ENCODE results near the gene PATL2.
"Not testable (repeated sequence)": the region's sequence is repeated elsewhere in the genome, so short reads cannot be mapped to it uniquely, and the experiment has no call there.

PATL2 gene

DNA sequence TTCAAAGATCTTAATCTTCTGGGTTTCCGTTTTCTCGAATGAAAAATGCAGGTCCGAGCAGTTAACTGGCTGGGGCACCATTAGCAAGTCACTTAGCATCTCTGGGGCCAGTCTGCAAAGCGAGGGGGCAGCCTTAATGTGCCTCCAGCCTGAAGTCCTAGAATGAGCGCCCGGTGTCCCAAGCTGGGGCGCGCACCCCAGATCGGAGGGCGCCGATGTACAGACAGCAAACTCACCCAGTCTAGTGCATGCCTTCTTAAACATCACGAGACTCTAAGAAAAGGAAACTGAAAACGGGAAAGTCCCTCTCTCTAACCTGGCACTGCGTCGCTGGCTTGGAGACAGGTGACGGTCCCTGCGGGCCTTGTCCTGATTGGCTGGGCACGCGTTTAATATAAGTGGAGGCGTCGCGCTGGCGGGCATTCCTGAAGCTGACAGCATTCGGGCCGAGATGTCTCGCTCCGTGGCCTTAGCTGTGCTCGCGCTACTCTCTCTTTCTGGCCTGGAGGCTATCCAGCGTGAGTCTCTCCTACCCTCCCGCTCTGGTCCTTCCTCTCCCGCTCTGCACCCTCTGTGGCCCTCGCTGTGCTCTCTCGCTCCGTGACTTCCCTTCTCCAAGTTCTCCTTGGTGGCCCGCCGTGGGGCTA lies at the start of gene PATL2, which contains the start of gene B2M:
TSS of gene PATL2 (minus strand) at position 228 of the 647 bp plus-strand sequence. CDS start 34,833 bp downstream, outside the sequence.
TSS of gene B2M (plus strand) at position 422 of the 647 bp plus-strand sequence. CDS start at position 452, 30 bp downstream.
- peaks cover 11 to 16% (median 14%) of the 10 kb centered on the region in 5 donors for H3K36me3 ChIP-seq (ENCODE audit: control insufficient read depth in 5 of 5, insufficient read depth in 5 of 5, low read length in 5 of 5)
- H3K9ac ChIP-seq (ENCODE audit: low read length in 5 of 5) = peak within 1 kb of the TSS; percentile 96 to 100 (median 100)
- peak within 1 kb of the TSS; percentile 96 to 99 (median 97) for H3K4me3 ChIP-seq (ENCODE audit: low read depth in 1 of 5, low read length in 5 of 5)
- H3K9me3 ChIP-seq (ENCODE audit: control insufficient read depth in 5 of 5, low read length in 5 of 5) = no peaks in the 10 kb centered on the region
- H3K27me3 ChIP-seq (ENCODE audit: control insufficient read depth in 5 of 5, insufficient read depth in 4 of 5, low read length in 5 of 5) = no peaks in the 10 kb centered on the region
- peak within 1 kb of the TSS; percentile 100 for H3K27ac ChIP-seq (ENCODE audit: low read depth, low read length)
- H3K4me1 ChIP-seq (ENCODE audit: control insufficient read depth in 5 of 5, insufficient read depth in 5 of 5, low read length in 5 of 5) = peaks cover 9 to 40% (median 24%) of the 10 kb centered on the region in 5 donors

DNA sequence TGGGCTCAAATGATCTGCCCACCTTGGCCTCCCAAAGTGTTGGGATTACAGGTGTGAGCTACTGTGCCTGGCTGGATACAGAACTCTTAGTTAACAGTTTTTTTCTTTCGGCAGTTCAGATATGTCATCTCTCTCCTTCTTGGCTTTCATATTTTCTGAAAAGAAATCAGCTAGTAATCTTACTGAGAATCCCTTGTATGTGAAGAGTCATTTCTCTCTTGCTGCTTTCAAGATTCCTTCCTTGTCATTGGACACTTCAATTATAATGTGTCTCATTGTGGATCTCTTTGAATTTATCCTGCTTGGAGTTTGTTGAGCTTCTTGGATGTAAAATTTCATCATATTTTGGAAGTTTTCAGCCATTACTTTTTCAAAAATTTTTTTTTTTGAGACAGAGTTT lies 42.2 kb upstream of the PATL2 start:
- Histone ChIP-seq H3K4me1 (ENCODE audit: control insufficient read depth in 5 of 5, insufficient read depth in 5 of 5, low read length in 5 of 5) (no peaks in the 10 kb centered on the region), H3K36me3 (ENCODE audit: control insufficient read depth in 5 of 5, insufficient read depth in 5 of 5, low read length in 5 of 5) (no peaks in the 10 kb centered on the region), H3K9ac (ENCODE audit: low read length in 5 of 5) (no peak overlapping the region), H3K9me3 (ENCODE audit: control insufficient read depth in 5 of 5, low read length in 5 of 5) (peaks cover 0 to 18% (median 8%) of the 10 kb centered on the region in 5 donors), H3K4me3 (ENCODE audit: low read depth in 1 of 5, low read length in 5 of 5) (no peak overlapping the region), H3K27me3 (ENCODE audit: control insufficient read depth in 5 of 5, insufficient read depth in 4 of 5, low read length in 5 of 5) (no peaks in the 10 kb centered on the region), H3K27ac (ENCODE audit: low read depth, low read length) (no peak overlapping the region)

DNA sequence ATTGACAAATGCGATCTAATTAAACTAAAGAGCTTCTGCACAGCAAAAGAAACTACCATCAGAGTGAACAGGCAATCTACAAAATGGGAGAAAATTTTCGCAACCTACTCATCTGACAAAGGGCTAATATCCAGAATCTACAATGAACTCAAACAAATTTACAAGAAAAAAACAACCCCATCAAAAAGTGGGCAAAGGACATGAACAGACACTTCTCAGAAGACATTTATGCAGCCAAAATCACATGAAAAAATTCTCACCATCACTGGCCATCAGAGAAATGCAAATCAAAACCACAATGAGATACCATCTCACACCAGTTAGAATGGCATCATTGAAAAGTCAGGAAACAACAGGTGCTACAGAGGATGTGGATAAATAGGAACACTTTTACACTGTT lies 32.3 kb upstream of the PATL2 start:
- not testable (repeated sequence) for H3K4me3 ChIP-seq (ENCODE audit: low read depth in 1 of 5, low read length in 5 of 5); H3K27me3 ChIP-seq (ENCODE audit: control insufficient read depth in 5 of 5, insufficient read depth in 4 of 5, low read length in 5 of 5); H3K4me1 ChIP-seq (ENCODE audit: control insufficient read depth in 5 of 5, insufficient read depth in 5 of 5, low read length in 5 of 5); H3K9me3 ChIP-seq (ENCODE audit: control insufficient read depth in 5 of 5, low read length in 5 of 5); H3K36me3 ChIP-seq (ENCODE audit: control insufficient read depth in 5 of 5, insufficient read depth in 5 of 5, low read length in 5 of 5); H3K27ac ChIP-seq (ENCODE audit: low read depth, low read length); H3K9ac ChIP-seq (ENCODE audit: low read length in 5 of 5)

DNA sequence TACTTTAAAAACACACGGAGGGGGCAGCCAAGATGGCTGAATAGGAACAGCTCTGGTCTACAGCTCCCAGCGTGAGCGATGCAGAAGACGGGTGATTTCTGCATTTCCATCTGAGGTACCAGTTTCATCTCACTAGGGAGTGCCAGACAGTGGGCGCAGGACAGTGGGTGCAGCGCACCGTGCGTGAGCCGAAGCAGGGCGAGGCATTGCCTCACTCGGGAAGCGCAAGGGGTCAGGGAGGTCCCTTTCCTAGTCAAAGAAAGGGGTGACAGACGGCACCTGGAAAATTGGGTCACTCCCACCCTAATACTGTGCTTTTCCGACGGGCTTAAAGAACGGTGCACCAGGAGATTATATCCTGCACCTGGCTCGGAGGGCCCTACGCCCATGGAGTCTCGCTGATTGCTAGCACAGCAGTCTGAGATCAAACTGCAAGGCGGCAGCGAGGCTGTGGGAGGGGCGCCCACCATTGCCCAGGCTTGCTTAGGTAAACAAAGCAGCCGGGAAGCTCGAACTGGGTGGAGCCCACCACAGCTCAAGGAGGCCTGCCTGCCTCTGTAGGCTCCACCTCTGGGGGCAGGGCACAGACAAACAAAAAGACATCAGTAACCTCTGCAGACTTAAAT lies 28.2 kb upstream of the PATL2 start:
- H3K9me3 ChIP-seq (ENCODE audit: control insufficient read depth in 5 of 5, low read length in 5 of 5); H3K27ac ChIP-seq (ENCODE audit: low read depth, low read length); H3K9ac ChIP-seq (ENCODE audit: low read length in 5 of 5); H3K27me3 ChIP-seq (ENCODE audit: control insufficient read depth in 5 of 5, insufficient read depth in 4 of 5, low read length in 5 of 5); H3K4me3 ChIP-seq (ENCODE audit: low read depth in 1 of 5, low read length in 5 of 5); H3K36me3 ChIP-seq (ENCODE audit: control insufficient read depth in 5 of 5, insufficient read depth in 5 of 5, low read length in 5 of 5): not testable (repeated sequence)
- H3K4me1 ChIP-seq (ENCODE audit: control insufficient read depth in 5 of 5, insufficient read depth in 5 of 5, low read length in 5 of 5) = peaks cover 0 to 16% (median 14%) of the 10 kb centered on the region in 5 donors

DNA sequence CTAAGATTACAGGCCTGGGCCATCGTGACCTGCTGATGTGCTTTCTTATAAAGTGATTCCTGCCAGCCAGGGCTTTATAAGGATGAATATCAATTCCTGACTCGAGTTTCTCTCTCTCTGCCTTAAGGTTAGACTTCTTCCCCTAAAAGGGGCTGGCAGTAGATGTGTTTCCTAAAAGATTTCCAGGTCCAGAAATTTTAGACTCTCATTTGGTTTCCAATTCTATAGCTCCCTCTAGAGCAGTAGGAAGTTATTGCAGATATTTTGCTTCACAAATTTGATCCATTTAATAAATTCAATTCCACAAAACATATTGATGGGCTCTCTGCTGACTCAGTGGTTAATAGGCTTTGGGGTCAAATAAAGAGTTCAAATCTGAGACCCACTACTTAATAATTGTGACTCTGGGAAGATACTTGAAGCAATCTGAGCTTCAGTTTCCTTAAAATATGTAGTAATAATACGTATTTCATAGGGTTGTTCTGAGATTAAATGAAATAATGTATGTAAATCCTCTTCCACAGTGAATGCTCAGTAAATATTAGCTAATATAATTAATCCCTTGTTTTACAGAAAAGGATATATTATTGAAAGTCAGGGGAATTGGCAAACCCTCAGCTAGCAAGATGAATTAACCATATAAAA lies 27.3 kb upstream of the PATL2 start:
- H3K9ac ChIP-seq (ENCODE audit: low read length in 5 of 5) = no peak overlapping the region
- peaks cover 0 to 16% (median 14%) of the 10 kb centered on the region in 5 donors for H3K4me1 ChIP-seq (ENCODE audit: control insufficient read depth in 5 of 5, insufficient read depth in 5 of 5, low read length in 5 of 5)
- H3K4me3 ChIP-seq (ENCODE audit: low read depth in 1 of 5, low read length in 5 of 5) = no peak overlapping the region
- H3K9me3 ChIP-seq (ENCODE audit: control insufficient read depth in 5 of 5, low read length in 5 of 5) = no peaks in the 10 kb centered on the region
- H3K27me3 ChIP-seq (ENCODE audit: control insufficient read depth in 5 of 5, insufficient read depth in 4 of 5, low read length in 5 of 5) = no peaks in the 10 kb centered on the region
- no peaks in the 10 kb centered on the region for H3K36me3 ChIP-seq (ENCODE audit: control insufficient read depth in 5 of 5, insufficient read depth in 5 of 5, low read length in 5 of 5)
- no peak overlapping the region for H3K27ac ChIP-seq (ENCODE audit: low read depth, low read length)

DNA sequence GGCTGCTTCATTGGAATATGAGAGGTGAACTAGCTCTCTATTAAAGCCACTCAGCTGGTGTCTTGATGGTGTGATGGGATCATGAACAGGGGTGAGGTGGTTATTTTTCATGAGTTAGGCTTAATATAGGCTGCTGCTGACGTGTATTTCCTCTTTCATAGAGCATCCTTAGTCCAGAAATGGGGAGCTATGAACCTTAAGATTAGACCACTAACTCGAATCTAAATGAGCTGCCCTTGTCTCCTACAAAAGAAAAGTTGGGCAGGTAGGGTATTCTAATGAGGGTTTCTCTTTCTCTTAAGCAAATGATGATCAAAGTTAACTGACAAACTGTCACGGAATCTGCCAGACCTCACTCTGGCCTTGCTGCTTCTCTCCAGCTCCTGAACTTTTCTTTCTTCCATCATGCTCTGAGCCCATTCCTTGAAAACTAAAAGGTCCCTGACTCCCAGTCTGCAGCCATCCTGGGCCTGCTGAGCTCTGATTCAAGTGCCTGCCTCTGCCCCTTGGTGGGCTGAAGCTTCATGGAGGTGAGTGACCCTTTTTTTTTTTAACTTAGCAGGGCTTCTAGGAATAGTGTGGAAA lies 25.1 kb upstream of the PATL2 start, which contains the start of gene TRIM69:
TSS of gene TRIM69 (plus strand) at position 348 of the 585 bp plus-strand sequence. CDS start at position 525, 177 bp downstream.
- H3K4me3 ChIP-seq (ENCODE audit: low read depth in 1 of 5, low read length in 5 of 5) = peak within 1 kb of the TSS in 3 of 5 donors; percentile 13 to 35 (median 25)
- peak within 1 kb of the TSS; percentile 45 for H3K27ac ChIP-seq (ENCODE audit: low read depth, low read length)
- H3K9ac ChIP-seq (ENCODE audit: low read length in 5 of 5) = peak within 1 kb of the TSS in 4 of 5 donors; percentile 35 to 72 (median 42)

DNA sequence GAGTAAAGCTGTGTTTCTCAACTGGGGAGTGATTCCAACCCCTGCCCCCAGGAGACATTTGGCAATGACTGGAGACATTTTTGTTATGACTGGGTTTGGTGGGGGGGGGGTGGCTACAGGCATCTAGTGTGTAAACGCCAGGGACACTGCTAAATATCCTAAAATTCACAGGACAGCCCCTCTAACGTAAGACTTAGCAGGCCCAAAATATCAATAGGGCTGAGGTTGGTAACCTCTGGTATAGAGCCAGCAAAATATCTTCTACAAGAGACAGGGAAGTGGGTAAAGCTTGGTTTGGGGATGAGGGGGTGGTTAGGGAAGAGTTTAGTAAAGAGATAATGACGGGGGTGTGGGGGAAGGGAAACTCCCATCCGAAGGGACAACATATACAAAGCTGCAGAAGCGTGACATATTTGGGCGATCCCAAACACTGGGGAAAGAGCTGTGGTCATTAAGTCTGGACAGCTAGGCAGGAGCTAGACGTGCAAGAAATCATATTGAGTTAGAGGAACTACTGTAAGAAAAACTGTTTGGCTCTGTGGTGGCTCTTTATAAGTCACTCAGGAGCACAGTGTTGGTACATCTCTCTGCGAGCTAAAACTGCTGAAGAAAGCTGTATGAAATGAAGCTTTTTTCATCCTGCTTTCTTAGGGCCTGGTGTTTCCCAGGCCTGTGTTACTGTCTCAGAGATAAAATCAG lies 24.5 kb upstream of the PATL2 start:
- Histone ChIP-seq H3K4me1 (ENCODE audit: control insufficient read depth in 5 of 5, insufficient read depth in 5 of 5, low read length in 5 of 5) (peaks cover 3 to 32% (median 20%) of the 10 kb centered on the region in 5 donors), H3K27me3 (ENCODE audit: control insufficient read depth in 5 of 5, insufficient read depth in 4 of 5, low read length in 5 of 5) (no peaks in the 10 kb centered on the region), H3K9me3 (ENCODE audit: control insufficient read depth in 5 of 5, low read length in 5 of 5) (no peaks in the 10 kb centered on the region), H3K27ac (ENCODE audit: low read depth, low read length) (peak overlapping the region; percentile 45), H3K4me3 (ENCODE audit: low read depth in 1 of 5, low read length in 5 of 5) (peak overlapping the region in 3 of 5 donors; percentile 13 to 35 (median 25)), H3K36me3 (ENCODE audit: control insufficient read depth in 5 of 5, insufficient read depth in 5 of 5, low read length in 5 of 5) (peaks cover 6 to 9% (median 8%) of the 10 kb centered on the region in 5 donors), H3K9ac (ENCODE audit: low read length in 5 of 5) (peak overlapping the region in 4 of 5 donors; percentile 35 to 72 (median 42))

More for the DNA sequence above, 25.1 kb upstream of the PATL2 start, which contains the start of gene TRIM69:
- H3K9me3 ChIP-seq (ENCODE audit: control insufficient read depth in 5 of 5, low read length in 5 of 5) = no peaks in the 10 kb centered on the region
- peaks cover 3 to 26% (median 16%) of the 10 kb centered on the region in 5 donors for H3K4me1 ChIP-seq (ENCODE audit: control insufficient read depth in 5 of 5, insufficient read depth in 5 of 5, low read length in 5 of 5)
- no peaks in the 10 kb centered on the region for H3K27me3 ChIP-seq (ENCODE audit: control insufficient read depth in 5 of 5, insufficient read depth in 4 of 5, low read length in 5 of 5)
- H3K36me3 ChIP-seq (ENCODE audit: control insufficient read depth in 5 of 5, insufficient read depth in 5 of 5, low read length in 5 of 5) = peaks cover 6 to 9% (median 8%) of the 10 kb centered on the region in 5 donors

DNA sequence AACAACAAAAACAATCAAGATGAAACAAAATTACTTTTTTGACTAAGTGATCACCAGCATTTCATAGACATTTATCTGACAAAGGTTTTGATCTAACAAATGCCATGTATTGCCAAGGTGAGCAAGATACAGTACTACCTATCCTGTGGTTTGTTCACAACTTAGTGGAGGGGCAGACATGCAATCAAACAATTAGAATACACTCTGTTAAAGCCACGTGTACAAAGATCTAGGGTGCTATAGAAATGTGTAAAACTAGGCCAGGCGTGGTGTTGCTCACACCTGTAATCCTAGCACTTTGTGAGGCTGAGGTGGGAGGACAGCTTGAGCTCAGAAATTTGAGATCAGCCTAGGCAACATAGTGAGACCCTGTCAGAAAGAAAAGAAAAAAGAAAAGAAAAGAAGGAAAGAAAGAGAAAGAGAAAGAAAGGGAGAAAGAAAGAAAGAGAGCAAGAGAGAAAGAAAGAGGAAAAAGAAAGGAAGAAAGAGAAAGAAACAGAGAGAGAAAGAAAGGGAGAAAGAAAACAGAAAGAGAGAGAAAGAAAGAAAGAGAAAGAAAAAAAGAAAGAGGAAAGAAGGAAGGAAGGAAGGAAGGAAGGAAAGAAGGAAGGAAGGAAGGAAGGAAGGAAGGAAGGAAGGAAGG lies 23.8 kb upstream of the PATL2 start:
- Histone ChIP-seq H3K27me3 (ENCODE audit: control insufficient read depth in 5 of 5, insufficient read depth in 4 of 5, low read length in 5 of 5) (no peaks in the 10 kb centered on the region), H3K9ac (ENCODE audit: low read length in 5 of 5) (peak overlapping the region in 1 of 5 donors; percentile 39), H3K27ac (ENCODE audit: low read depth, low read length) (peak overlapping the region; percentile 45), H3K4me1 (ENCODE audit: control insufficient read depth in 5 of 5, insufficient read depth in 5 of 5, low read length in 5 of 5) (peaks cover 3 to 38% (median 27%) of the 10 kb centered on the region in 5 donors), H3K4me3 (ENCODE audit: low read depth in 1 of 5, low read length in 5 of 5) (no peak overlapping the region), H3K36me3 (ENCODE audit: control insufficient read depth in 5 of 5, insufficient read depth in 5 of 5, low read length in 5 of 5) (peaks cover 6 to 9% (median 8%) of the 10 kb centered on the region in 5 donors), H3K9me3 (ENCODE audit: control insufficient read depth in 5 of 5, low read length in 5 of 5) (no peaks in the 10 kb centered on the region)
